Measurements from ENCODE around the gene CCDC92. TPM values are rescaled to one million over a fixed set of nuclear protein-coding genes. Genes with fewer than 3 reads are reported as not detected.
A peak's percentile ranks its signal among the peaks of the same experiment; 100 is the strongest.

CCDC92 gene
- total RNA-seq (9.1 TPM), polyA plus RNA-seq (49.8 TPM)

- WGBS = 1% methylated on average over 131 of the region's 138 CpGs
- Histone ChIP-seq H3K36me3 (ENCODE audit: insufficient read depth) (no peaks in the 10 kb centered on the region), H3K4me1 (ENCODE audit: insufficient read depth) (no peaks in the 10 kb centered on the region), H3K4me3 (ENCODE audit: low read depth, low read length) (peak within 1 kb of the TSS; percentile 100), H3K27ac (ENCODE audit: low read depth) (peak within 1 kb of the TSS; percentile 93)
- DNase-seq (ENCODE audit: extremely low spot score) = peak; percentile 72
Observed at GRCh38 chr12:123972457-123973401, at the start of gene CCDC92, which contains the start of gene ZNF664. Gene CCDC92 (minus strand): TSS chr12:123972831. CDS start chr12:123944305, 28,526 bp downstream. Gene ZNF664 (plus strand): TSS chr12:123973215. CDS start chr12:124012145, 38,930 bp downstream.

GRCh38 chr12:124022161-124022560, 49.5 kb upstream of the CCDC92 start:
- no peaks in the 10 kb centered on the region for H3K36me3 ChIP-seq (ENCODE audit: insufficient read depth)
- DNase-seq (ENCODE audit: extremely low spot score) = no peak
- WGBS = 96% methylated on average over 3 of the region's 3 CpGs
- no peak overlapping the region for H3K27ac ChIP-seq (ENCODE audit: low read depth)
- no peak overlapping the region for H3K4me3 ChIP-seq (ENCODE audit: low read depth, low read length)
- H3K4me1 ChIP-seq (ENCODE audit: insufficient read depth) = no peaks in the 10 kb centered on the region

- WGBS = 69% methylated on average over 3 of the region's 3 CpGs
- DNase-seq (ENCODE audit: extremely low spot score) = no peak
- Histone ChIP-seq H3K4me1 (ENCODE audit: insufficient read depth) (no peaks in the 10 kb centered on the region), H3K27ac (ENCODE audit: low read depth) (no peak overlapping the region), H3K4me3 (ENCODE audit: low read depth, low read length) (no peak overlapping the region), H3K36me3 (ENCODE audit: insufficient read depth) (no peaks in the 10 kb centered on the region)
Observed at GRCh38 chr12:124021007-124021406, 48.4 kb upstream of the CCDC92 start.

- Histone ChIP-seq H3K27ac (ENCODE audit: low read depth) (no peak overlapping the region), H3K36me3 (ENCODE audit: insufficient read depth) (no peaks in the 10 kb centered on the region), H3K4me3 (ENCODE audit: low read depth, low read length) (no peak overlapping the region), H3K4me1 (ENCODE audit: insufficient read depth) (no peaks in the 10 kb centered on the region)
- WGBS = 52% methylated on average over 2 of the region's 2 CpGs
- peak; percentile 41 for DNase-seq (ENCODE audit: extremely low spot score)
Observed at GRCh38 chr12:124020514-124020949, 47.9 kb upstream of the CCDC92 start.

- Histone ChIP-seq H3K4me3 (ENCODE audit: low read depth, low read length) (no peak overlapping the region), H3K27ac (ENCODE audit: low read depth) (no peak overlapping the region), H3K36me3 (ENCODE audit: insufficient read depth) (no peaks in the 10 kb centered on the region), H3K4me1 (ENCODE audit: insufficient read depth) (no peaks in the 10 kb centered on the region)
- DNase-seq (ENCODE audit: extremely low spot score) = no peak
Observed at GRCh38 chr12:124019115-124019514, 46.5 kb upstream of the CCDC92 start.

- 86% methylated on average over 2 of the region's 2 CpGs for WGBS
- H3K27ac ChIP-seq (ENCODE audit: low read depth) = no peak overlapping the region
- H3K4me1 ChIP-seq (ENCODE audit: insufficient read depth) = no peaks in the 10 kb centered on the region
Observed at GRCh38 chr12:124018539-124018938, 45.9 kb upstream of the CCDC92 start.

GRCh38 chr12:124017064-124017463, 44.4 kb upstream of the CCDC92 start:
- Histone ChIP-seq H3K27ac (ENCODE audit: low read depth) (no peak overlapping the region), H3K4me1 (ENCODE audit: insufficient read depth) (no peaks in the 10 kb centered on the region), H3K4me3 (ENCODE audit: low read depth, low read length) (no peak overlapping the region), H3K36me3 (ENCODE audit: insufficient read depth) (no peaks in the 10 kb centered on the region)
- WGBS = 93% methylated on average over 2 of the region's 2 CpGs
- DNase-seq (ENCODE audit: extremely low spot score) = no peak

More at GRCh38 chr12:124018539-124018938, 45.9 kb upstream of the CCDC92 start:
- Histone ChIP-seq H3K36me3 (ENCODE audit: insufficient read depth) (no peaks in the 10 kb centered on the region), H3K4me3 (ENCODE audit: low read depth, low read length) (no peak overlapping the region)
- no peak for DNase-seq (ENCODE audit: extremely low spot score)

- no peak for DNase-seq (ENCODE audit: extremely low spot score)
- Histone ChIP-seq H3K36me3 (ENCODE audit: insufficient read depth) (peaks cover 2% of the 10 kb centered on the region), H3K4me1 (ENCODE audit: insufficient read depth) (no peaks in the 10 kb centered on the region), H3K4me3 (ENCODE audit: low read depth, low read length) (no peak overlapping the region), H3K27ac (ENCODE audit: low read depth) (no peak overlapping the region)
- WGBS = 82% methylated on average over 13 of the region's 13 CpGs
Observed at GRCh38 chr12:124015494-124016461, 43.1 kb upstream of the CCDC92 start.

GRCh38 chr12:124013073-124013472, 40.4 kb upstream of the CCDC92 start:
- Histone ChIP-seq H3K27ac (ENCODE audit: low read depth) (no peak overlapping the region), H3K4me3 (ENCODE audit: low read depth, low read length) (no peak overlapping the region), H3K36me3 (ENCODE audit: insufficient read depth) (peaks cover 2% of the 10 kb centered on the region), H3K4me1 (ENCODE audit: insufficient read depth) (no peaks in the 10 kb centered on the region)
- WGBS = 92% methylated on average over 7 of the region's 7 CpGs
- no peak for DNase-seq (ENCODE audit: extremely low spot score)

- no peak for DNase-seq (ENCODE audit: extremely low spot score)
- peaks cover 2% of the 10 kb centered on the region for H3K36me3 ChIP-seq (ENCODE audit: insufficient read depth)
- no peak overlapping the region for H3K27ac ChIP-seq (ENCODE audit: low read depth)
- WGBS = 78% methylated on average over 8 of the region's 8 CpGs
- H3K4me1 ChIP-seq (ENCODE audit: insufficient read depth) = no peaks in the 10 kb centered on the region
- H3K4me3 ChIP-seq (ENCODE audit: low read depth, low read length) = no peak overlapping the region
Observed at GRCh38 chr12:124011435-124012115, 38.9 kb upstream of the CCDC92 start.

GRCh38 chr12:124010687-124011086, 38.1 kb upstream of the CCDC92 start:
- no peaks in the 10 kb centered on the region for H3K4me1 ChIP-seq (ENCODE audit: insufficient read depth)
- 85% methylated on average over 3 of the region's 3 CpGs for WGBS
- no peak overlapping the region for H3K27ac ChIP-seq (ENCODE audit: low read depth)
- peaks cover 2% of the 10 kb centered on the region for H3K36me3 ChIP-seq (ENCODE audit: insufficient read depth)
- DNase-seq (ENCODE audit: extremely low spot score) = no peak
- H3K4me3 ChIP-seq (ENCODE audit: low read depth, low read length) = no peak overlapping the region

- no peak for DNase-seq (ENCODE audit: extremely low spot score)
- Histone ChIP-seq H3K36me3 (ENCODE audit: insufficient read depth) (peaks cover 2% of the 10 kb centered on the region), H3K4me1 (ENCODE audit: insufficient read depth) (no peaks in the 10 kb centered on the region), H3K27ac (ENCODE audit: low read depth) (no peak overlapping the region), H3K4me3 (ENCODE audit: low read depth, low read length) (no peak overlapping the region)
- WGBS = 94% methylated on average over 6 of the region's 6 CpGs
Observed at GRCh38 chr12:124009781-124010180, 37.1 kb upstream of the CCDC92 start.

GRCh38 chr12:124008595-124008994, 36.0 kb upstream of the CCDC92 start:
- peaks cover 2% of the 10 kb centered on the region for H3K36me3 ChIP-seq (ENCODE audit: insufficient read depth)
- no peak overlapping the region for H3K27ac ChIP-seq (ENCODE audit: low read depth)
- H3K4me3 ChIP-seq (ENCODE audit: low read depth, low read length) = no peak overlapping the region
- H3K4me1 ChIP-seq (ENCODE audit: insufficient read depth) = no peaks in the 10 kb centered on the region
- no peak for DNase-seq (ENCODE audit: extremely low spot score)
- 88% methylated on average over 3 of the region's 3 CpGs for WGBS
